Heart left ventricle (tissue), 13 donors: ENCODE measurements around the gene GLS2.

Source experiments
- CTCF ChIP-seq, 12 donors: fragments of 200-600 bp; sonication (generic) in 4 of 12; IDR thresholded peaks; one replicate each; pipeline versions ENCODE4 v1.5.0 to v1.8.0; 2018 to 2022; ENCODE audit warnings: antibody characterized with exemption in 12 of 12, mild to moderate bottlenecking in 5 of 12
- POLR2A ChIP-seq, 2 donors: fragments of 450-650 bp; IDR thresholded peaks; one replicate each; pipeline ENCODE4 v1.6.1; 2017; ENCODE audit warnings: antibody characterized with exemption in 2 of 2, mild to moderate bottlenecking in 2 of 2, moderate library complexity in 2 of 2
- donor health status: ischemic (EF 13 %, LVEDD 7.1; RV severe dilation, severe dysfunction).
- donor health status: DM: no; HTN: yes; CAD: no.
- donor health status: DM: no; HTN: no; CAD: no.
- donor health status: ischemic (EF 25% LVEDD 6.9; RV normal size, moderate dysfunction).
- donor health status: ischemic (EF 25% LVEDD 5.7; RV mildly dilated, moderate dysfunction).
- donor health status: ischemic (EF 35%, LVEDD 5.7; RV mildly dilated, moderate dysfunction).
- donor health status: nonischemic (EF 11% LVEDD 7.7; RV severe dilation, severe dysfunction).
- donor health status: DM: yes; HTN: yes; CAD: no.
- donor health status: PGD.
- donor health status: ischemic (EF 29% LVEDD 5.4; RV normal size, mild dysfunction).
- donor health status: nonischemic (EF 23%, LVEDD 6.1; RV moderate dilation, normal function).

- TF ChIP-seq CTCF (IDR thresholded peaks at IDR 0.05) (no peak), POLR2A (IDR thresholded peaks at IDR 0.05) (no peak)
These were observed 56.1 kb downstream of the GLS2 start for GRCh38 chr12:56431850-56432249.
